K562 (cell line): Measurements from ENCODE around the gene SNTG2. TPM values are rescaled to one million over a fixed set of nuclear protein-coding genes. Genes with fewer than 3 reads are reported as not detected.

Experiments used
- ARHGAP35 ChIP-seq: fragments of 450-650 bp; IDR thresholded peaks from 2 replicates; pipeline ENCODE4 v1.6.1; 2018; ENCODE audit not compliant: partially characterized antibody
- CTBP1 ChIP-seq: fragments of 450-650 bp; IDR thresholded peaks from 2 replicates; pipeline ENCODE4 v1.6.1; 2016; ENCODE audit warnings: borderline replicate concordance
- ETV5 ChIP-seq: sonication (generic); formaldehyde crosslinking; IDR thresholded peaks from 2 replicates; pipeline ENCODE4 v1.4.0; 2020; ENCODE audit warnings: low read depth, mild to moderate bottlenecking, missing genetic modification reagents
- ID3 ChIP-seq, 2 experiments: fragments of 250-450 bp in 1 of 2; fragments of 450-650 bp in 1 of 2; sonication (Bioruptor Pico) in 1 of 2; IDR thresholded peaks; 2 replicates each; pipeline versions ENCODE4 v1.6.1 to v1.8.0; 2016 to 2021; ENCODE audit warnings: mild to moderate bottlenecking in 2 of 2, moderate library complexity in 2 of 2, missing compliant biosample characterization in 1 of 2, missing genetic modification characterization in 1 of 2
- KLF16 ChIP-seq: IDR thresholded peaks from 2 replicates; pipeline ENCODE4 v1.6.1; 2016; ENCODE audit warnings: antibody characterized with exemption
- MTF1 ChIP-seq: fragments of 250-450 bp; sonication (Bioruptor Pico); IDR thresholded peaks from 2 replicates; pipeline ENCODE4 v1.9.0; 2021; ENCODE audit warnings: moderate library complexity, mild to moderate bottlenecking, inconsistent platforms, borderline replicate concordance
- NCOA6 ChIP-seq: fragments of 450-650 bp; IDR thresholded peaks from 2 replicates; pipeline ENCODE4 v1.6.1; 2017; ENCODE audit warnings: mild to moderate bottlenecking
- STAG1 ChIP-seq: sonication (generic); formaldehyde crosslinking; IDR thresholded peaks from 2 replicates; pipeline ENCODE4 v1.5.0; 2020; ENCODE audit warnings: missing genetic modification reagents, borderline replicate concordance
- ZFP30 ChIP-seq: fragments of 250-450 bp; sonication (Bioruptor Pico); IDR thresholded peaks from 2 replicates; pipeline ENCODE4 v1.8.0; 2022; ENCODE audit warnings: moderate library complexity, mild to moderate bottlenecking, inconsistent platforms, borderline replicate concordance
- ZFPM2 ChIP-seq: fragments of 250-450 bp; sonication (Bioruptor Pico); IDR thresholded peaks from 2 replicates; pipeline ENCODE4 v1.5.1; 2022; ENCODE audit warnings: mild to moderate bottlenecking
- ZNF318 ChIP-seq, 2 experiments: fragments of 450-650 bp; IDR thresholded peaks; 2 replicates each; pipeline ENCODE4 v1.6.1; 2016; ENCODE audit warnings: mild to moderate bottlenecking in 2 of 2, borderline replicate concordance in 1 of 2, low read depth in 1 of 2, moderate library complexity in 1 of 2
- polyA plus RNA-seq, 8 experiments: library from polyadenylated mRNA; depleted of rRNA in 4 of 8; stranded (reverse) in 5 of 8; unstranded in 3 of 8; fragments of >200 nt; fragmentation: Nextera tagmentation in 2 of 8; fragmentation: Illumina TruSeq in 1 of 8; extraction: Ambion mirVana in 2 of 8; extraction: Trizol in 1 of 8; gene quantifications; 2 replicates each; pipeline versions ENCODE4 v1.2.1 to v1.2.3, GENCODE V29; 2011 to 2014; ENCODE audit warnings: inconsistent platforms in 1 of 8, missing spikeins in 1 of 8
- total RNA-seq, 7 experiments: library from RNA; depleted of rRNA in 6 of 7; stranded (reverse); fragments of >200 nt in 6 of 7; fragmentation: Illumina TruSeq in 2 of 7; extraction: Trizol in 2 of 7; gene quantifications; 2 replicates each; pipeline versions ENCODE4 v1.2.1 to v1.2.3, GENCODE V29; 2011 to 2021; ENCODE audit warnings: low replicate concordance in 1 of 7
- TF ChIP-seq, protein P1 (sequence below): fragments of 200-800 bp; sonication (Bioruptor generic); IDR thresholded peaks from 2 replicates; pipeline ENCODE4 v1.6.1; 2017; ENCODE audit warnings: missing genetic modification characterization, missing compliant biosample characterization

The SNTG2 gene
- total and polyA plus RNA-seq, 9 of the 15 experiments (the other 6 are each of a cell fraction or from before 2014, with no cell fraction given) = not detected

DNA sequence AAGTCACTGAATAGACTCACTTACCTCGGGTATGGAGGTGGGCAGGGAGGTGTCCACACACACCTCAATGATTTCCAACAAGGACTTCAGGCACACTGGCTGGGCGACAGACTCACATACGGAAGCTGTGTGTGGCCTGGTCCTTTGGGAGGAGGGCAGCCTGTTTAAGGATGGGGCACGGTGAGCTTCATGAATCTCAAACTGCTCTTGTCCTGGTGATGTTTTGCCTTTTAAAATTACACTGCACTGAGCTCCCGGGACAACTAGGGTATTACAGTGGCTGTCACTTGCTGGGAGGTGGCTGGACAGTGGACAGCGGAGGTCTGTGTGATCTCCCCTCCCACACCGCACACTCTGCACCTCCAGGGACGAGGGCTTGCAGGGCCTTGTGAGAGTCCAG, 211.6 kb downstream of the SNTG2 start (continued):
- TF ChIP-seq ZNF318 (IDR thresholded peaks at IDR 0.05; ENCODE audit: borderline replicate concordance in 1 of 2, low read depth in 1 of 2) (no peak), NCOA6 (no peak), ZFPM2 (CRISPR knock-in tag) (no peak), ID3 (CRISPR knock-in tag; IDR thresholded peaks at IDR 0.05) (no peak), ID3 (tag; IDR thresholded peaks at IDR 0.05) (no peak), KLF16 (no peak), CTBP1 (no peak), MTF1 (CRISPR knock-in tag) (no peak), STAG1 (CRISPR knock-in tag) (no peak), ZFP30 (CRISPR knock-in tag) (no peak), ETV5 (CRISPR knock-in tag) (no peak), ARHGAP35 (no peak)
- TF ChIP-seq, protein P1, sequence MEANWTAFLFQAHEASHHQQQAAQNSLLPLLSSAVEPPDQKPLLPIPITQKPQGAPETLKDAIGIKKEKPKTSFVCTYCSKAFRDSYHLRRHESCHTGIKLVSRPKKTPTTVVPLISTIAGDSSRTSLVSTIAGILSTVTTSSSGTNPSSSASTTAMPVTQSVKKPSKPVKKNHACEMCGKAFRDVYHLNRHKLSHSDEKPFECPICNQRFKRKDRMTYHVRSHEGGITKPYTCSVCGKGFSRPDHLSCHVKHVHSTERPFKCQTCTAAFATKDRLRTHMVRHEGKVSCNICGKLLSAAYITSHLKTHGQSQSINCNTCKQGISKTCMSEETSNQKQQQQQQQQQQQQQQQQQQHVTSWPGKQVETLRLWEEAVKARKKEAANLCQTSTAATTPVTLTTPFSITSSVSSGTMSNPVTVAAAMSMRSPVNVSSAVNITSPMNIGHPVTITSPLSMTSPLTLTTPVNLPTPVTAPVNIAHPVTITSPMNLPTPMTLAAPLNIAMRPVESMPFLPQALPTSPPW = no peak
